GM23338 (cell line): Measurements from ENCODE around the gene KCNH5. TPM values are rescaled to one million over a fixed set of nuclear protein-coding genes. Genes with fewer than 3 reads are reported as not detected.

Source experiments
- ATAC-seq: fragments of 200-7000 bp; cut with Tn5 transposase; 3 replicates; pipeline ENCODE4 v1.9.1; 2020
- DNase-seq: peaks from one replicate; pipeline ENCODE4 v3.0.0-alpha.2; 2015; ENCODE audit warnings: low spot score
- H2AFZ ChIP-seq: fragments of 200-600 bp; sonication (generic); 2 replicates; pipeline ENCODE4 v1.8.0; 2016; ENCODE audit warnings: antibody characterized with exemption, mild to moderate bottlenecking, moderate library complexity
- H3F3A ChIP-seq: fragments of 200-600 bp; sonication (generic); replicated peaks from 2 replicates; pipeline ENCODE4 v1.8.0; 2017; ENCODE audit warnings: antibody characterized with exemption, mixed run types, low read depth
- H3K27ac ChIP-seq: fragments of 200-600 bp; sonication (generic); 2 replicates; pipeline ENCODE4 v1.6.1; 2016; ENCODE audit warnings: low read depth
- H3K27me3 ChIP-seq: fragments of 200-600 bp; sonication (generic); 2 replicates; pipeline ENCODE4 v1.8.0; 2016; ENCODE audit warnings: mild to moderate bottlenecking, mixed run types, moderate library complexity; ENCODE audit not compliant: insufficient read depth
- H3K36me3 ChIP-seq: fragments of 200-600 bp; sonication (generic); 2 replicates; pipeline ENCODE4 v1.8.0; 2016; ENCODE audit warnings: mild to moderate bottlenecking; ENCODE audit not compliant: insufficient read depth
- H3K4me1 ChIP-seq: fragments of 200-600 bp; sonication (generic); 2 replicates; pipeline ENCODE4 v1.8.0; 2016; ENCODE audit warnings: mild to moderate bottlenecking, moderate library complexity; ENCODE audit not compliant: insufficient read depth
- H3K4me2 ChIP-seq: fragments of 200-600 bp; sonication (generic); 2 replicates; pipeline ENCODE4 v1.7.1; 2017; ENCODE audit warnings: mixed run types
- H3K4me3 ChIP-seq: fragments of 200-600 bp; sonication (generic); 2 replicates; pipeline ENCODE4 v1.6.1; 2016; ENCODE audit warnings: mixed run types
- H3K79me2 ChIP-seq: fragments of 200-600 bp; sonication (generic); replicated peaks from 2 replicates; pipeline ENCODE4 v1.8.0; 2017; ENCODE audit warnings: mild to moderate bottlenecking; ENCODE audit not compliant: insufficient read depth
- H3K9me2 ChIP-seq: fragments of 200-600 bp; sonication (generic); 2 replicates; pipeline ENCODE4 v1.8.0; 2017; ENCODE audit not compliant: insufficient read depth
- H4K20me1 ChIP-seq: fragments of 200-600 bp; sonication (generic); replicated peaks from 2 replicates; pipeline ENCODE4 v1.8.0; 2017; ENCODE audit warnings: mild to moderate bottlenecking; ENCODE audit not compliant: insufficient read depth
- H3K27ac Mint-ChIP-seq: 2 replicates; pipeline ENCODE4 v1.8.0; 2020; ENCODE audit warnings: inconsistent platforms, mild to moderate bottlenecking, moderate library complexity, mixed read lengths
- H3K27me3 Mint-ChIP-seq: 3 replicates; pipeline ENCODE4 v1.8.0; 2022; ENCODE audit warnings: low read depth, mild to moderate bottlenecking, moderate library complexity, mixed read lengths, inconsistent platforms; ENCODE audit not compliant: insufficient read depth, poor library complexity
- H3K36me3 Mint-ChIP-seq: 3 replicates; pipeline ENCODE4 v1.8.0; 2021; ENCODE audit warnings: low read depth, mild to moderate bottlenecking, inconsistent platforms, moderate library complexity, mixed read lengths
- H3K4me1 Mint-ChIP-seq: 3 replicates; pipeline ENCODE4 v1.8.0; 2020; ENCODE audit warnings: mild to moderate bottlenecking, inconsistent platforms, mixed read lengths
- H3K4me3 Mint-ChIP-seq: 3 replicates; pipeline ENCODE4 v1.8.0; 2021; ENCODE audit warnings: moderate library complexity, mild to moderate bottlenecking, inconsistent platforms, mixed read lengths
- H3K9me3 Mint-ChIP-seq: 3 replicates; pipeline ENCODE4 v1.8.0; 2020; ENCODE audit warnings: moderate library complexity, mild to moderate bottlenecking, inconsistent platforms, mixed read lengths
- CREB1 ChIP-seq: fragments of 250-450 bp; sonication (Bioruptor Pico); IDR thresholded peaks from 2 replicates; pipeline ENCODE4 v1.5.0; 2020; ENCODE audit warnings: low read depth, mild to moderate bottlenecking, moderate library complexity
- EZH2 ChIP-seq: fragments of 200-600 bp; sonication (generic); IDR thresholded peaks from one replicate; pipeline ENCODE4 v1.8.0; 2017; ENCODE audit warnings: antibody characterized with exemption, mild to moderate bottlenecking, low read depth; ENCODE audit not compliant: unreplicated experiment
- EZH2phosphoT487 ChIP-seq: fragments of 200-600 bp; sonication (generic); IDR thresholded peaks from one replicate; pipeline ENCODE4 v1.8.1; 2018; ENCODE audit warnings: antibody characterized with exemption; ENCODE audit not compliant: unreplicated experiment
- JUNB ChIP-seq: IDR thresholded peaks from one replicate; pipeline ENCODE4 v1.6.1; 2016; ENCODE audit warnings: antibody characterized with exemption; ENCODE audit not compliant: unreplicated experiment
- NANOG ChIP-seq: IDR thresholded peaks from 2 replicates; pipeline ENCODE4 v1.6.1; 2016; ENCODE audit warnings: antibody characterized with exemption, borderline replicate concordance
- POLR2AphosphoS5 ChIP-seq: IDR thresholded peaks from 2 replicates; pipeline ENCODE4 v1.6.1; 2016; ENCODE audit warnings: antibody characterized with exemption, low read depth
- STAT1 ChIP-seq: IDR thresholded peaks from one replicate; pipeline ENCODE4 v1.6.1; 2016; ENCODE audit warnings: antibody characterized with exemption; ENCODE audit not compliant: unreplicated experiment
- ZNF114 ChIP-seq: fragments of 250-450 bp; sonication (Bioruptor Pico); IDR thresholded peaks from 2 replicates; pipeline ENCODE4 v1.5.0; 2020; ENCODE audit warnings: mild to moderate bottlenecking, moderate library complexity
- ZNF331 ChIP-seq: fragments of 250-450 bp; sonication (Bioruptor Pico); IDR thresholded peaks from 2 replicates; pipeline ENCODE4 v1.5.0; 2020; ENCODE audit warnings: low read depth, mild to moderate bottlenecking, moderate library complexity
- ZNF462 ChIP-seq: fragments of 250-450 bp; sonication (Bioruptor Pico); IDR thresholded peaks from 2 replicates; pipeline ENCODE4 v1.5.0; 2020; ENCODE audit warnings: mild to moderate bottlenecking, moderate library complexity
- polyA plus RNA-seq: library from polyadenylated mRNA; unstranded; fragments of >200 nt; fragmentation: Nextera tagmentation; extraction: Ambion mirVana; gene quantifications from 2 replicates; pipeline ENCODE4 v1.2.1, GENCODE V29; 2016
- total RNA-seq: library from RNA; depleted of rRNA; stranded (reverse); fragments of >200 nt; shearing (Covaris generic); gene quantifications from 2 replicates; pipeline ENCODE4 v1.2.3, GENCODE V29; 2014
- TF ChIP-seq, protein P1 (sequence below), 2 experiments: fragments of 200-600 bp in 1 of 2; sonication (generic) in 1 of 2; conservative IDR thresholded peaks; 2 replicates each; pipeline versions ENCODE4 v1.5.1 to v1.6.1; 2016 to 2017; ENCODE audit warnings: antibody characterized with exemption in 2 of 2, low read depth in 2 of 2, mild to moderate bottlenecking in 2 of 2, moderate library complexity in 1 of 2
- TF ChIP-seq, protein P2 (sequence below): IDR thresholded peaks from one replicate; pipeline ENCODE4 v1.6.1; 2018; ENCODE audit warnings: antibody characterized with exemption; ENCODE audit not compliant: unreplicated experiment
- TF ChIP-seq, protein P3 (sequence below): IDR thresholded peaks from 2 replicates; pipeline ENCODE4 v1.6.1; 2016; ENCODE audit warnings: antibody characterized with exemption

Gene KCNH5
- total and polyA plus RNA-seq, 2 experiments from 2014 or later: 0.71 to 0.83 TPM

DNA sequence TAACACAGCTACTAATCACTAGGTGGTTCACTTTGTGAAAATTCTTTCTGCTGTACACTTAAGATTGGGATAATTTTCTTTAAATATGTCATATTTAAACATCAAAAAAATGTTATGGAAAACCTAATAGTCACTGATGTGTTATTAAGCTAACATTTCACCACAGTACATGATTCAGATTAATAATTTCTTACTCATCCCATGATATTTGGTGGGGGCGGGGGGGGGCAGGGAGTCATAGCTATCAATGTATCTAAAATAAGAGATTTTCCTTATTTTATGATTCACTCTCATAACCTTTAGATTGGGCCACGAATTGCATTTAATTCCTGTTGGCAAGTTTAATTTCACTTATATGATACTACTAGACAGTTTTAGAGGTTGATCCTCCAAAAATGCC, 88.8 kb downstream of the KCNH5 start:
- H3K27me3 Mint-ChIP-seq: peaks cover 2% of the 10 kb centered on the region
- no peaks in the 10 kb centered on the region for H4K20me1 ChIP-seq
- ATAC-seq: no peak
- H3K9me3 Mint-ChIP-seq: peaks cover 3% of the 10 kb centered on the region
- no peaks in the 10 kb centered on the region for H3K27me3 ChIP-seq
- H2AFZ ChIP-seq: no peak overlapping the region
- H3K36me3 Mint-ChIP-seq: peaks cover 3% of the 10 kb centered on the region
- H3K4me2 ChIP-seq: no peak overlapping the region
- no peak overlapping the region for H3K4me3 Mint-ChIP-seq
- no peak overlapping the region for H3K27ac Mint-ChIP-seq
- H3K36me3 ChIP-seq: no peaks in the 10 kb centered on the region
- no peak overlapping the region for H3K27ac ChIP-seq
- no peaks in the 10 kb centered on the region for H3F3A ChIP-seq
- TF ChIP-seq EZH2phosphoT487 (no peak), STAT1 (no peak), CREB1 (no peak), ZNF331 (CRISPR knock-in tag) (no peak), JUNB (no peak), NANOG (no peak), ZNF114 (CRISPR knock-in tag) (no peak), EZH2 (no peak), ZNF462 (CRISPR knock-in tag) (no peak), POLR2AphosphoS5 (no peak)
- TF ChIP-seq, protein P1, sequence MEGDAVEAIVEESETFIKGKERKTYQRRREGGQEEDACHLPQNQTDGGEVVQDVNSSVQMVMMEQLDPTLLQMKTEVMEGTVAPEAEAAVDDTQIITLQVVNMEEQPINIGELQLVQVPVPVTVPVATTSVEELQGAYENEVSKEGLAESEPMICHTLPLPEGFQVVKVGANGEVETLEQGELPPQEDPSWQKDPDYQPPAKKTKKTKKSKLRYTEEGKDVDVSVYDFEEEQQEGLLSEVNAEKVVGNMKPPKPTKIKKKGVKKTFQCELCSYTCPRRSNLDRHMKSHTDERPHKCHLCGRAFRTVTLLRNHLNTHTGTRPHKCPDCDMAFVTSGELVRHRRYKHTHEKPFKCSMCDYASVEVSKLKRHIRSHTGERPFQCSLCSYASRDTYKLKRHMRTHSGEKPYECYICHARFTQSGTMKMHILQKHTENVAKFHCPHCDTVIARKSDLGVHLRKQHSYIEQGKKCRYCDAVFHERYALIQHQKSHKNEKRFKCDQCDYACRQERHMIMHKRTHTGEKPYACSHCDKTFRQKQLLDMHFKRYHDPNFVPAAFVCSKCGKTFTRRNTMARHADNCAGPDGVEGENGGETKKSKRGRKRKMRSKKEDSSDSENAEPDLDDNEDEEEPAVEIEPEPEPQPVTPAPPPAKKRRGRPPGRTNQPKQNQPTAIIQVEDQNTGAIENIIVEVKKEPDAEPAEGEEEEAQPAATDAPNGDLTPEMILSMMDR (conservative IDR thresholded peaks at IDR 0.05; ENCODE audit: low read depth in 2 of 2): no peak
- TF ChIP-seq, protein P2, sequence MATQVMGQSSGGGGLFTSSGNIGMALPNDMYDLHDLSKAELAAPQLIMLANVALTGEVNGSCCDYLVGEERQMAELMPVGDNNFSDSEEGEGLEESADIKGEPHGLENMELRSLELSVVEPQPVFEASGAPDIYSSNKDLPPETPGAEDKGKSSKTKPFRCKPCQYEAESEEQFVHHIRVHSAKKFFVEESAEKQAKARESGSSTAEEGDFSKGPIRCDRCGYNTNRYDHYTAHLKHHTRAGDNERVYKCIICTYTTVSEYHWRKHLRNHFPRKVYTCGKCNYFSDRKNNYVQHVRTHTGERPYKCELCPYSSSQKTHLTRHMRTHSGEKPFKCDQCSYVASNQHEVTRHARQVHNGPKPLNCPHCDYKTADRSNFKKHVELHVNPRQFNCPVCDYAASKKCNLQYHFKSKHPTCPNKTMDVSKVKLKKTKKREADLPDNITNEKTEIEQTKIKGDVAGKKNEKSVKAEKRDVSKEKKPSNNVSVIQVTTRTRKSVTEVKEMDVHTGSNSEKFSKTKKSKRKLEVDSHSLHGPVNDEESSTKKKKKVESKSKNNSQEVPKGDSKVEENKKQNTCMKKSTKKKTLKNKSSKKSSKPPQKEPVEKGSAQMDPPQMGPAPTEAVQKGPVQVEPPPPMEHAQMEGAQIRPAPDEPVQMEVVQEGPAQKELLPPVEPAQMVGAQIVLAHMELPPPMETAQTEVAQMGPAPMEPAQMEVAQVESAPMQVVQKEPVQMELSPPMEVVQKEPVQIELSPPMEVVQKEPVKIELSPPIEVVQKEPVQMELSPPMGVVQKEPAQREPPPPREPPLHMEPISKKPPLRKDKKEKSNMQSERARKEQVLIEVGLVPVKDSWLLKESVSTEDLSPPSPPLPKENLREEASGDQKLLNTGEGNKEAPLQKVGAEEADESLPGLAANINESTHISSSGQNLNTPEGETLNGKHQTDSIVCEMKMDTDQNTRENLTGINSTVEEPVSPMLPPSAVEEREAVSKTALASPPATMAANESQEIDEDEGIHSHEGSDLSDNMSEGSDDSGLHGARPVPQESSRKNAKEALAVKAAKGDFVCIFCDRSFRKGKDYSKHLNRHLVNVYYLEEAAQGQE: no peak
- TF ChIP-seq, protein P3, sequence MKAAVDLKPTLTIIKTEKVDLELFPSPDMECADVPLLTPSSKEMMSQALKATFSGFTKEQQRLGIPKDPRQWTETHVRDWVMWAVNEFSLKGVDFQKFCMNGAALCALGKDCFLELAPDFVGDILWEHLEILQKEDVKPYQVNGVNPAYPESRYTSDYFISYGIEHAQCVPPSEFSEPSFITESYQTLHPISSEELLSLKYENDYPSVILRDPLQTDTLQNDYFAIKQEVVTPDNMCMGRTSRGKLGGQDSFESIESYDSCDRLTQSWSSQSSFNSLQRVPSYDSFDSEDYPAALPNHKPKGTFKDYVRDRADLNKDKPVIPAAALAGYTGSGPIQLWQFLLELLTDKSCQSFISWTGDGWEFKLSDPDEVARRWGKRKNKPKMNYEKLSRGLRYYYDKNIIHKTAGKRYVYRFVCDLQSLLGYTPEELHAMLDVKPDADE: no peak
- DNase-seq: no peak
- H3K9me2 ChIP-seq: 0 out of 2 replicates have a peak, but pooled peaks cover 5% of the 10 kb centered on the region
- no peaks in the 10 kb centered on the region for H3K4me1 ChIP-seq
- no peaks in the 10 kb centered on the region; the same call in 2 of the 3 replicates for H3K4me1 Mint-ChIP-seq
- no peak overlapping the region for H3K4me3 ChIP-seq
- H3K79me2 ChIP-seq: no peaks in the 10 kb centered on the region
